Adrenal gland (tissue), 5 donors: ENCODE measurements around the gene ZRANB1.

ENCODE experiments used
- POLR2A ChIP-seq, 2 donors: fragments of 450-650 bp; IDR thresholded peaks; one replicate each; pipeline ENCODE4 v1.6.1; 2017; ENCODE audit warnings: antibody characterized with exemption in 2 of 2, mild to moderate bottlenecking in 2 of 2, moderate library complexity in 1 of 2
- TF ChIP-seq, protein P1 (sequence below), 6 experiments: fragments of 450-650 bp in 4 of 6; fragments of 200-600 bp in 2 of 6; sonication (generic) in 1 of 6; IDR thresholded peaks; 1 replicate in 5 of 6; 2 replicates in 1 of 6; pipeline versions ENCODE4 v1.5.1 to v1.8.0; 2016 to 2021; ENCODE audit warnings: antibody characterized with exemption in 6 of 6, mild to moderate bottlenecking in 2 of 6, moderate library complexity in 1 of 6
- donor health status: DM: no; HTN: no; CAD: no.

DNA sequence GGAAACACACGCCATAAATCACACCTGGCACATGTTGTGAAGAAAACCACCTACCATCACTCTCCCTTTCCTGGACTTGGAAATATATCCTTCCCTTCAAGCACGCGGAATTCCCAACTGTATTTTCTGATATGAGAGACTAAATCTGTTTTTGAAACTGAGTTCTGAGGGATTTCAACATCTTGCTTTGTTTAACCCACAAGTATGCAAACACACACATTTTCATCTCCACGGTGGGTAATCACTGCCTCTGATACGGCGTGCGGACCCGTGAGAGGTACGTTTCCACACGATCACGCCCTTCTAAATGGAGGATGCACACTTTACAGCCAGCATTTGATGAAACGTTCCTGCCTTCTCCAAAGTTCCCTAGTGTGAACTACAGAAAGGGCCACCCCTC, 83.4 kb downstream of the ZRANB1 start:
- TF ChIP-seq, protein P1, sequence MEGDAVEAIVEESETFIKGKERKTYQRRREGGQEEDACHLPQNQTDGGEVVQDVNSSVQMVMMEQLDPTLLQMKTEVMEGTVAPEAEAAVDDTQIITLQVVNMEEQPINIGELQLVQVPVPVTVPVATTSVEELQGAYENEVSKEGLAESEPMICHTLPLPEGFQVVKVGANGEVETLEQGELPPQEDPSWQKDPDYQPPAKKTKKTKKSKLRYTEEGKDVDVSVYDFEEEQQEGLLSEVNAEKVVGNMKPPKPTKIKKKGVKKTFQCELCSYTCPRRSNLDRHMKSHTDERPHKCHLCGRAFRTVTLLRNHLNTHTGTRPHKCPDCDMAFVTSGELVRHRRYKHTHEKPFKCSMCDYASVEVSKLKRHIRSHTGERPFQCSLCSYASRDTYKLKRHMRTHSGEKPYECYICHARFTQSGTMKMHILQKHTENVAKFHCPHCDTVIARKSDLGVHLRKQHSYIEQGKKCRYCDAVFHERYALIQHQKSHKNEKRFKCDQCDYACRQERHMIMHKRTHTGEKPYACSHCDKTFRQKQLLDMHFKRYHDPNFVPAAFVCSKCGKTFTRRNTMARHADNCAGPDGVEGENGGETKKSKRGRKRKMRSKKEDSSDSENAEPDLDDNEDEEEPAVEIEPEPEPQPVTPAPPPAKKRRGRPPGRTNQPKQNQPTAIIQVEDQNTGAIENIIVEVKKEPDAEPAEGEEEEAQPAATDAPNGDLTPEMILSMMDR (IDR thresholded peaks at IDR 0.05): no peak
- no peak for TF ChIP-seq POLR2A (IDR thresholded peaks at IDR 0.05)
